HepG2 (cell line): ENCODE results near the gene GLUD1. TPM values are rescaled to one million over a fixed set of nuclear protein-coding genes. Genes with fewer than 3 reads are reported as not detected.
A peak's percentile ranks its signal among the peaks of the same experiment; 100 is the strongest.
"Not testable (repeated sequence)": the region's sequence is repeated elsewhere in the genome, so short reads cannot be mapped to it uniquely, and the experiment has no call there.

Experiments used
- FOXP4 ChIP-seq: sonication (generic); formaldehyde crosslinking; IDR thresholded peaks from 2 replicates; pipeline ENCODE4 v1.4.0; 2020; ENCODE audit warnings: missing genetic modification reagents
- GFI1 ChIP-seq: sonication (generic); formaldehyde crosslinking; IDR thresholded peaks from 2 replicates; pipeline ENCODE4 v1.5.0; 2020; ENCODE audit warnings: missing genetic modification reagents, mild to moderate bottlenecking, borderline replicate concordance
- HDAC1 ChIP-seq: sonication (generic); formaldehyde crosslinking; IDR thresholded peaks from 2 replicates; pipeline ENCODE4 v1.5.1; 2020; ENCODE audit warnings: mild to moderate bottlenecking, missing genetic modification reagents
- MED1 ChIP-seq: sonication (generic); formaldehyde crosslinking; IDR thresholded peaks from 2 replicates; pipeline ENCODE4 v1.4.0; 2020; ENCODE audit warnings: missing genetic modification reagents
- NCOA2 ChIP-seq: sonication (generic); formaldehyde crosslinking; IDR thresholded peaks from 2 replicates; pipeline ENCODE4 v1.8.0; 2022; ENCODE audit warnings: inconsistent platforms
- NONO ChIP-seq, 2 experiments: fragments of 450-650 bp in 1 of 2; sonication (generic) in 1 of 2; formaldehyde crosslinking in 1 of 2; IDR thresholded peaks in 1 of 2; conservative IDR thresholded peaks in 1 of 2; 2 replicates each; pipeline versions ENCODE4 v1.6.1 to v1.8.0; 2017 to 2022; ENCODE audit warnings: mild to moderate bottlenecking in 1 of 2, missing genetic modification reagents in 1 of 2, moderate library complexity in 1 of 2
- NR2F6 ChIP-seq, 2 experiments: IDR thresholded peaks; 2 replicates each; pipeline ENCODE4 v1.6.1; 2016; ENCODE audit warnings: antibody characterized with exemption in 1 of 2, mild to moderate bottlenecking in 1 of 2
- PAXIP1 ChIP-seq: sonication (generic); formaldehyde crosslinking; conservative IDR thresholded peaks from 2 replicates; pipeline ENCODE4 v1.4.0; 2020; ENCODE audit warnings: mild to moderate bottlenecking, missing genetic modification reagents, moderate library complexity
- RXRB ChIP-seq: IDR thresholded peaks from 2 replicates; pipeline ENCODE4 v1.6.1; 2016; ENCODE audit warnings: borderline replicate concordance, missing genetic modification reagents, missing compliant biosample characterization
- SALL1 ChIP-seq: sonication (generic); formaldehyde crosslinking; IDR thresholded peaks from 2 replicates; pipeline ENCODE4 v1.8.0; 2022; ENCODE audit warnings: mild to moderate bottlenecking, missing genetic modification reagents
- SAP130 ChIP-seq: IDR thresholded peaks from 2 replicates; pipeline ENCODE4 v1.6.1; 2016; ENCODE audit warnings: low read depth
- ZFX ChIP-seq: sonication (generic); formaldehyde crosslinking; IDR thresholded peaks from 2 replicates; pipeline ENCODE4 v1.4.0; 2020; ENCODE audit warnings: mild to moderate bottlenecking, low read depth, missing genetic modification reagents, moderate library complexity
- ZMYM3 ChIP-seq: sonication (generic); formaldehyde crosslinking; IDR thresholded peaks from 2 replicates; pipeline ENCODE4 v1.5.1; 2020; ENCODE audit warnings: mild to moderate bottlenecking, missing genetic modification reagents
- polyA plus RNA-seq, 8 experiments: library from polyadenylated mRNA; depleted of rRNA in 3 of 8; stranded (reverse) in 7 of 8; unstranded in 1 of 8; fragments of >200 nt; fragmentation: Illumina TruSeq in 4 of 8; extraction: Trizol in 4 of 8; gene quantifications; 2 replicates each; pipeline versions ENCODE4 v1.2.1 to v1.2.3, GENCODE V29; 2011 to 2016; ENCODE audit warnings: low read depth in 4 of 8, missing spikeins in 1 of 8, mixed read lengths in 1 of 8; ENCODE audit not compliant: insufficient read depth in 1 of 8
- total RNA-seq, 5 experiments: library from RNA; depleted of rRNA; stranded (reverse); fragments of >200 nt; fragmentation: Illumina TruSeq; extraction: Trizol; gene quantifications; 2 replicates each; pipeline ENCODE4 v1.2.3, GENCODE V29; 2016; ENCODE audit warnings: low read depth in 1 of 5
- TF ChIP-seq, protein P1 (sequence below): sonication (generic); formaldehyde crosslinking; IDR thresholded peaks from 2 replicates; pipeline ENCODE4 v1.5.1; 2020; ENCODE audit warnings: mild to moderate bottlenecking, missing genetic modification reagents, borderline replicate concordance
- TF ChIP-seq, protein P2 (sequence below): IDR thresholded peaks from 2 replicates; pipeline ENCODE4 v1.6.1; 2016; ENCODE audit warnings: mild to moderate bottlenecking

The GLUD1 gene
- total and polyA plus RNA-seq, 2 of the 13 experiments (the other 11 are each of a cell fraction or from before 2014, with no cell fraction given), result 301 to 798 TPM

- TF ChIP-seq, protein P1, sequence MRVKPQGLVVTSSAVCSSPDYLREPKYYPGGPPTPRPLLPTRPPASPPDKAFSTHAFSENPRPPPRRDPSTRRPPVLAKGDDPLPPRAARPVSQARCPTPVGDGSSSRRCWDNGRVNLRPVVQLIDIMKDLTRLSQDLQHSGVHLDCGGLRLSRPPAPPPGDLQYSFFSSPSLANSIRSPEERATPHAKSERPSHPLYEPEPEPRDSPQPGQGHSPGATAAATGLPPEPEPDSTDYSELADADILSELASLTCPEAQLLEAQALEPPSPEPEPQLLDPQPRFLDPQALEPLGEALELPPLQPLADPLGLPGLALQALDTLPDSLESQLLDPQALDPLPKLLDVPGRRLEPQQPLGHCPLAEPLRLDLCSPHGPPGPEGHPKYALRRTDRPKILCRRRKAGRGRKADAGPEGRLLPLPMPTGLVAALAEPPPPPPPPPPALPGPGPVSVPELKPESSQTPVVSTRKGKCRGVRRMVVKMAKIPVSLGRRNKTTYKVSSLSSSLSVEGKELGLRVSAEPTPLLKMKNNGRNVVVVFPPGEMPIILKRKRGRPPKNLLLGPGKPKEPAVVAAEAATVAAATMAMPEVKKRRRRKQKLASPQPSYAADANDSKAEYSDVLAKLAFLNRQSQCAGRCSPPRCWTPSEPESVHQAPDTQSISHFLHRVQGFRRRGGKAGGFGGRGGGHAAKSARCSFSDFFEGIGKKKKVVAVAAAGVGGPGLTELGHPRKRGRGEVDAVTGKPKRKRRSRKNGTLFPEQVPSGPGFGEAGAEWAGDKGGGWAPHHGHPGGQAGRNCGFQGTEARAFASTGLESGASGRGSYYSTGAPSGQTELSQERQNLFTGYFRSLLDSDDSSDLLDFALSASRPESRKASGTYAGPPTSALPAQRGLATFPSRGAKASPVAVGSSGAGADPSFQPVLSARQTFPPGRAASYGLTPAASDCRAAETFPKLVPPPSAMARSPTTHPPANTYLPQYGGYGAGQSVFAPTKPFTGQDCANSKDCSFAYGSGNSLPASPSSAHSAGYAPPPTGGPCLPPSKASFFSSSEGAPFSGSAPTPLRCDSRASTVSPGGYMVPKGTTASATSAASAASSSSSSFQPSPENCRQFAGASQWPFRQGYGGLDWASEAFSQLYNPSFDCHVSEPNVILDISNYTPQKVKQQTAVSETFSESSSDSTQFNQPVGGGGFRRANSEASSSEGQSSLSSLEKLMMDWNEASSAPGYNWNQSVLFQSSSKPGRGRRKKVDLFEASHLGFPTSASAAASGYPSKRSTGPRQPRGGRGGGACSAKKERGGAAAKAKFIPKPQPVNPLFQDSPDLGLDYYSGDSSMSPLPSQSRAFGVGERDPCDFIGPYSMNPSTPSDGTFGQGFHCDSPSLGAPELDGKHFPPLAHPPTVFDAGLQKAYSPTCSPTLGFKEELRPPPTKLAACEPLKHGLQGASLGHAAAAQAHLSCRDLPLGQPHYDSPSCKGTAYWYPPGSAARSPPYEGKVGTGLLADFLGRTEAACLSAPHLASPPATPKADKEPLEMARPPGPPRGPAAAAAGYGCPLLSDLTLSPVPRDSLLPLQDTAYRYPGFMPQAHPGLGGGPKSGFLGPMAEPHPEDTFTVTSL (CRISPR knock-in tag), result peak; percentile 24; the same call in 1 of the 2 replicates
- TF ChIP-seq ZMYM3 (CRISPR knock-in tag) (peak; percentile 68; the same call in 1 of the 2 replicates), SALL1 (CRISPR knock-in tag) (peak; percentile 74), NCOA2 (peak; percentile 18; the same call in 1 of the 2 replicates), GFI1 (CRISPR knock-in tag) (peak; percentile 65; the same call in 1 of the 2 replicates), HDAC1 (CRISPR knock-in tag) (peak; percentile 23; the same call in 1 of the 2 replicates), MED1 (CRISPR knock-in tag) (peak; percentile 67), RXRB (CRISPR knock-in tag) (0 out of 2 replicates have a peak, but pooled peaks have one; percentile 47), SAP130 (peak; percentile 65), ZFX (CRISPR knock-in tag) (peak; percentile 47), NONO (CRISPR knock-in tag; conservative IDR thresholded peaks at IDR 0.05) (peak; percentile 61), NR2F6 (CRISPR knock-in tag; IDR thresholded peaks at IDR 0.05) (peak; percentile 18; the same call in 1 of the 2 replicates), PAXIP1 (peak; percentile 65), FOXP4 (CRISPR knock-in tag) (0 out of 2 replicates have a peak, but pooled peaks have one; percentile 38)
- TF ChIP-seq, protein P2, sequence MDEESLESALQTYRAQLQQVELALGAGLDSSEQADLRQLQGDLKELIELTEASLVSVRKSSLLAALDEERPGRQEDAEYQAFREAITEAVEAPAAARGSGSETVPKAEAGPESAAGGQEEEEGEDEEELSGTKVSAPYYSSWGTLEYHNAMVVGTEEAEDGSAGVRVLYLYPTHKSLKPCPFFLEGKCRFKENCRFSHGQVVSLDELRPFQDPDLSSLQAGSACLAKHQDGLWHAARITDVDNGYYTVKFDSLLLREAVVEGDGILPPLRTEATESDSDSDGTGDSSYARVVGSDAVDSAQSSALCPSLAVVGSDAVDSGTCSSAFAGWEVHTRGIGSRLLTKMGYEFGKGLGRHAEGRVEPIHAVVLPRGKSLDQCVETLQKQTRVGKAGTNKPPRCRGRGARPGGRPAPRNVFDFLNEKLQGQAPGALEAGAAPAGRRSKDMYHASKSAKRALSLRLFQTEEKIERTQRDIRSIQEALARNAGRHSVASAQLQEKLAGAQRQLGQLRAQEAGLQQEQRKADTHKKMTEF (CRISPR knock-in tag), result peak; percentile 54; the same call in 1 of the 2 replicates
- not testable (repeated sequence) for TF ChIP-seq NONO, NR2F6 (IDR thresholded peaks at IDR 0.05)
These were observed 10.9 kb downstream of the GLUD1 start (continued) for GRCh38 chr10:87083576-87084290.
